ENCODE data around the gene TSHZ2. TPM values are rescaled to one million over a fixed set of nuclear protein-coding genes. Genes with fewer than 3 reads are reported as not detected.

Gene TSHZ2
- total RNA-seq, 3 donors from 2014 or later (not counting 1 experiment from before 2014, with no cell fraction given) = 1.8 to 1.9 TPM; not detected in 1

DNA sequence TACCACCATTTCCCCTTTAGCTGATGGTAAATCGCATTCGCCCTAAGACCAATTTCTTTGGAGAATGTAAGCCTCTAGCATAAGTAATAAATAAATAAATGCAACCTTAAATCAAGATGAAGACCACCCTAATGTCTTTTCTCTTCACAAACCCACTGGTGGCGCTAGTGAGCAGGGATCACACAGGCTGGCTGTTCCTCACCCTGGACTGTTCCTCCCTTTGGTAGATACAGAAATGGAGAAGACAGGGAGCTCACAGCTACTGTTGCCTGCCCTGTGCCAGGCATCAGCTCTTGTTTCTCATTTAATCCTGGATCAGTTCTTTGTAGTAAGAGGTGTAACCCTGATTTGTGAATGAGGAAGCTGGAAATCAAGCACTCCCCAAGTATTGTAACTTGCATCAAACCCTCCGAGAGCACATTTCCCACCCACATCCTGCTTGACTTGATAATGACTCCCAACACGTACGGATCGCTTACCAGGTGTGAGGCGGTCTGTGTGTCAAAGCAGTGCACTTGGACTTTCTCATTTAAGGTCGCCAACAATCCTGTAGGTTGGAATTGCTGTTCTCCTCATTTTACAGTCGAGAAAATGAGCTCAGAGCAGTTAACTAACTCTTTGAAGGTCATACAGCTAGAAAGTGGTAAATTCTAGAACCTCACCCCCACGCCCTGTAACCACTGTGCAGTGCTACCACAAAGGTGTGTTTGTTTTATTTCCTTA lies 236.1 kb downstream of the TSHZ2 start:
- no peak overlapping the region for H3K4me3 Mint-ChIP-seq
- no peak for ATAC-seq
- no peak overlapping the region for H3K27ac Mint-ChIP-seq
- intact Hi-C loops (cut with micrococcal nuclease) = no loop called here
- no peaks in the 10 kb centered on the region for H3K9me3 Mint-ChIP-seq
- H3K4me1 Mint-ChIP-seq = no peaks in the 10 kb centered on the region
- Histone ChIP-seq H3K36me3 (ENCODE audit: control insufficient read depth, insufficient read depth, low read length) (no peaks in the 10 kb centered on the region), H3K27me3 (ENCODE audit: control insufficient read depth, insufficient read depth, low read length) (no peaks in the 10 kb centered on the region), H3K9me3 (ENCODE audit: control insufficient read depth, insufficient read depth, low read length) (no peaks in the 10 kb centered on the region), H3K27ac (ENCODE audit: low read length) (no peak overlapping the region), H3K4me3 (ENCODE audit: low read length) (no peak overlapping the region), H3K4me1 (ENCODE audit: control insufficient read depth, insufficient read depth, low read length) (no peaks in the 10 kb centered on the region)
- H3K36me3 Mint-ChIP-seq = no peaks in the 10 kb centered on the region
- H3K27me3 Mint-ChIP-seq (ENCODE audit: low read depth in 2 of 2) = peaks cover 8 to 16% of the 10 kb centered on the region in 2 donors
- 48% methylated on average over 9 of the region's 11 CpGs for WGBS (ENCODE audit: insufficient coverage)
- no peak for TF ChIP-seq CTCF (IDR thresholded peaks at IDR 0.05)
- DNase-seq = peak in 1 of 2 donors; percentile 44

- DNase-seq = no peak
- peaks cover 14 to 16% of the 10 kb centered on the region in 2 donors for H3K27me3 Mint-ChIP-seq (ENCODE audit: low read depth in 2 of 2)
- Histone ChIP-seq H3K36me3 (ENCODE audit: control insufficient read depth, insufficient read depth, low read length) (no peaks in the 10 kb centered on the region), H3K27me3 (ENCODE audit: control insufficient read depth, insufficient read depth, low read length) (no peaks in the 10 kb centered on the region), H3K27ac (ENCODE audit: low read length) (no peak overlapping the region), H3K4me3 (ENCODE audit: low read length) (no peak overlapping the region), H3K9me3 (ENCODE audit: control insufficient read depth, insufficient read depth, low read length) (no peaks in the 10 kb centered on the region), H3K4me1 (ENCODE audit: control insufficient read depth, insufficient read depth, low read length) (no peaks in the 10 kb centered on the region)
- H3K36me3 Mint-ChIP-seq = no peaks in the 10 kb centered on the region
- no peaks in the 10 kb centered on the region for H3K9me3 Mint-ChIP-seq
- ATAC-seq = no peak
- no peak overlapping the region for H3K27ac Mint-ChIP-seq
- no peak overlapping the region for H3K4me3 Mint-ChIP-seq
- H3K4me1 Mint-ChIP-seq = no peaks in the 10 kb centered on the region
- WGBS (ENCODE audit: insufficient coverage) = 84% methylated on average over 13 of the region's 13 CpGs
- intact Hi-C loops (cut with micrococcal nuclease) = no loop called here
- TF ChIP-seq CTCF (IDR thresholded peaks at IDR 0.05) = no peak
Observed at GRCh38 chr20:53210041-53210440, 237.9 kb downstream of the TSHZ2 start.

DNA sequence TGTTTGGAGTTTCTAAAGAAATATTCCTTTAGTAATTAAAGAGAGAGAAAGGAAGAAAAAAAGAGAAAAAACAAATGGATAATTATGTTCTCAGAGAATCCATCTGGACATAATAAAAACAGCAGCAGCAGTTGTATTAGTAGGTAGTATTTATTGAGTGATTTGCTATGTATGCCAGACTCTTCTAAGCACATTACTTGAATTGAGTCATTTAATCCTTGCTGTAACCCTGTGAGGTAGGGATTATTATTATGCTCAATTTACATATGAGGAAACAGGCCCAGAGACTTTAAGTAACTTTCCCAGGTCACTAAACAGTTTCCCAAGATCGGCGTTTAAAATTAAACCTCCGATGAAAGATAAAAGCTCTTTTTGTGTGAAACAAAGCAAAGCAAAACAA lies 238.8 kb downstream of the TSHZ2 start:
- DNase-seq (no peak), ATAC-seq (no peak)
- Mint-ChIP-seq H3K4me1 (no peaks in the 10 kb centered on the region), H3K27ac (no peak overlapping the region), H3K9me3 (no peaks in the 10 kb centered on the region), H3K27me3 (ENCODE audit: low read depth in 2 of 2) (peaks cover 16% of the 10 kb centered on the region in 2 donors), H3K4me3 (no peak overlapping the region), H3K36me3 (no peaks in the 10 kb centered on the region)
- no peak overlapping the region for H3K4me3 ChIP-seq (ENCODE audit: low read length)
- H3K36me3 ChIP-seq (ENCODE audit: control insufficient read depth, insufficient read depth, low read length) = no peaks in the 10 kb centered on the region
- H3K4me1 ChIP-seq (ENCODE audit: control insufficient read depth, insufficient read depth, low read length) = no peaks in the 10 kb centered on the region
- 97% methylated on average over 3 of the region's 3 CpGs for WGBS (ENCODE audit: insufficient coverage)
- no peak overlapping the region for H3K27ac ChIP-seq (ENCODE audit: low read length)
- H3K27me3 ChIP-seq (ENCODE audit: control insufficient read depth, insufficient read depth, low read length) = no peaks in the 10 kb centered on the region
- intact Hi-C loops (cut with micrococcal nuclease) = no loop called here
- no peaks in the 10 kb centered on the region for H3K9me3 ChIP-seq (ENCODE audit: control insufficient read depth, insufficient read depth, low read length)
- no peak for TF ChIP-seq CTCF (IDR thresholded peaks at IDR 0.05)

DNA sequence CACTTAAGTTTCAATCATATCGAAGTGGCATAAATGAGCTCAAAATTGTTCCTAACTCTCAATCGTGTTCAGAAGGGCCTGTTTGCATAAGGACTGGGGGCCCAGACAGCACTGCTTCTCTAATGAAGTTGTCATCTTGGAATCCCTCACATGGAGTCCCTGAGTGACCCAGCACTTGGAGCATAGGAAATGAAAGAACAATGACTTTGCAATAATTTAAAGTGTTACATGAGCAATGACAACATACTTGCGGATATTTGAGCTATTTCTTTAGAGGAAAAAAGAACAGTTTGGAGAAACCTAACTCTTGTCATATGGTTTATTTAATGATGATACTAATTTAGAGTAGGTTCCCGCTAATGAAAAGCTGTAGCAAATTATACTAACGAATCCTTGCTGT lies 239.9 kb downstream of the TSHZ2 start:
- H3K36me3 ChIP-seq (ENCODE audit: control insufficient read depth, insufficient read depth, low read length) = no peaks in the 10 kb centered on the region
- Mint-ChIP-seq H3K4me3 (no peak overlapping the region), H3K4me1 (no peaks in the 10 kb centered on the region), H3K27me3 (ENCODE audit: low read depth in 2 of 2) (peaks cover 17 to 20% of the 10 kb centered on the region in 2 donors), H3K27ac (no peak overlapping the region), H3K9me3 (no peaks in the 10 kb centered on the region), H3K36me3 (no peaks in the 10 kb centered on the region)
- no peak for TF ChIP-seq CTCF (IDR thresholded peaks at IDR 0.05)
- H3K4me1 ChIP-seq (ENCODE audit: control insufficient read depth, insufficient read depth, low read length) = peaks cover 3% of the 10 kb centered on the region
- H3K9me3 ChIP-seq (ENCODE audit: control insufficient read depth, insufficient read depth, low read length) = no peaks in the 10 kb centered on the region
- H3K27me3 ChIP-seq (ENCODE audit: control insufficient read depth, insufficient read depth, low read length) = peaks cover 3% of the 10 kb centered on the region
- intact Hi-C loops (cut with micrococcal nuclease) = no loop called here
- 84% methylated on average over 5 of the region's 5 CpGs for WGBS (ENCODE audit: insufficient coverage)
- DNase-seq (no peak), ATAC-seq (no peak)
- H3K27ac ChIP-seq (ENCODE audit: low read length) = no peak overlapping the region
- H3K4me3 ChIP-seq (ENCODE audit: low read length) = no peak overlapping the region
